NCI-H2171 treated with DMSO at 0.1 percent for 48 hours (cell line): ENCODE measurements around the gene PRR36.

Experiments
- DNase-seq: peaks from one replicate; lab custom pipeline; 2025; lab: John Stamatoyannopoulos, UW

PRR36 gene

GRCh38 chr19:7846155-7846646 is 28.0 kb downstream of the PRR36 start:
- DNase-seq = no peak

GRCh38 chr19:7845390-7846154 is 28.6 kb downstream of the PRR36 start:
- DNase-seq = no peak

GRCh38 chr19:7844951-7845350 is 29.2 kb downstream of the PRR36 start:
- no peak for DNase-seq

- no peak for DNase-seq
These were observed 29.8 kb downstream of the PRR36 start for GRCh38 chr19:7844405-7844804.

GRCh38 chr19:7843521-7843920 is 30.7 kb downstream of the PRR36 start:
- no peak for DNase-seq

- no peak for DNase-seq
These were observed 31.4 kb downstream of the PRR36 start for GRCh38 chr19:7842661-7843294.

- DNase-seq = no peak
These were observed 32.2 kb downstream of the PRR36 start for GRCh38 chr19:7841751-7842660.

GRCh38 chr19:7840629-7841028 is 33.6 kb downstream of the PRR36 start:
- DNase-seq = no peak

GRCh38 chr19:7839476-7839875 is 34.7 kb downstream of the PRR36 start:
- no peak for DNase-seq

GRCh38 chr19:7833225-7834099 is 40.7 kb downstream of the PRR36 start:
- DNase-seq = peak; percentile 93

- DNase-seq = no peak
These were observed 41.4 kb downstream of the PRR36 start for GRCh38 chr19:7832781-7833180.

- no peak for DNase-seq
These were observed 42.2 kb downstream of the PRR36 start for GRCh38 chr19:7832009-7832408.

- DNase-seq = no peak
These were observed 42.7 kb downstream of the PRR36 start for GRCh38 chr19:7831452-7831851.

GRCh38 chr19:7830823-7831222 is 43.4 kb downstream of the PRR36 start:
- no peak for DNase-seq

- DNase-seq = no peak
These were observed 43.9 kb downstream of the PRR36 start for GRCh38 chr19:7830272-7830771.

- peak; percentile 100 for DNase-seq
These were observed 44.5 kb downstream of the PRR36 start, which contains the start of gene EVI5L for GRCh38 chr19:7829561-7830271. Gene EVI5L (plus strand): TSS chr19:7830218. CDS start chr19:7846543, 16,325 bp downstream.

- DNase-seq = no peak
These were observed 45.0 kb downstream of the PRR36 start for GRCh38 chr19:7829166-7829520.

GRCh38 chr19:7823686-7824301 is 50.4 kb downstream of the PRR36 start:
- DNase-seq = peak; percentile 19

GRCh38 chr19:7822910-7823515 is 51.2 kb downstream of the PRR36 start:
- DNase-seq = no peak

- no peak for DNase-seq
These were observed 53.6 kb downstream of the PRR36 start for GRCh38 chr19:7820588-7820987.
